ENCODE measurements around the gene HSD11B1. TPM values are rescaled to one million over a fixed set of nuclear protein-coding genes. Genes with fewer than 3 reads are reported as not detected.

The HSD11B1 gene
- total RNA-seq, 1 experiment from 2014 or later, result not detected

DNA sequence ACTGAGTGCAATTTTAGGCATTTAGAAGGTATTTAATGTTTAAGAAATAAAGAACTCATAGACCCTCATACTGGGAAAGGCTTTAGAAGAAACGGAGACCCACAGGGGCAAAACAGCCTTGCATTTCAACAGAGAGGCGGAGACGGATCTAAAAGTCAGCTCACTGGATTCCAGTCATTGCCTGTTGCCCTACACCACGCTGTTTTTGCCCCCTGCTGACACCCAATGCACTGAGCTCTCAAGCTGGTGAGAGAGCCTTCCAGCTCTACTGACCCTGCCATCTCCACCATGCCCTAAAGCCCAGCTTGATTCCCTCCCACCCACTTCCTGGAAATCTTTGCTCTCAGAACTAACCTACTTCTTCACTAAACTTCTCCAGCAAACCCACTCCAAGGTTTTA, 44.0 kb downstream of the HSD11B1 start:
- TF ChIP-seq TCF7L2 (IDR thresholded peaks at IDR 0.05; ENCODE audit: low read depth, low read length) (no peak), SIN3A (IDR thresholded peaks at IDR 0.05; ENCODE audit: borderline replicate concordance, insufficient read depth, low read depth, low read length) (no peak), POLR2AphosphoS5 (IDR thresholded peaks at IDR 0.05; ENCODE audit: low read depth, low read length) (no peak)
- TF ChIP-seq, protein P1, sequence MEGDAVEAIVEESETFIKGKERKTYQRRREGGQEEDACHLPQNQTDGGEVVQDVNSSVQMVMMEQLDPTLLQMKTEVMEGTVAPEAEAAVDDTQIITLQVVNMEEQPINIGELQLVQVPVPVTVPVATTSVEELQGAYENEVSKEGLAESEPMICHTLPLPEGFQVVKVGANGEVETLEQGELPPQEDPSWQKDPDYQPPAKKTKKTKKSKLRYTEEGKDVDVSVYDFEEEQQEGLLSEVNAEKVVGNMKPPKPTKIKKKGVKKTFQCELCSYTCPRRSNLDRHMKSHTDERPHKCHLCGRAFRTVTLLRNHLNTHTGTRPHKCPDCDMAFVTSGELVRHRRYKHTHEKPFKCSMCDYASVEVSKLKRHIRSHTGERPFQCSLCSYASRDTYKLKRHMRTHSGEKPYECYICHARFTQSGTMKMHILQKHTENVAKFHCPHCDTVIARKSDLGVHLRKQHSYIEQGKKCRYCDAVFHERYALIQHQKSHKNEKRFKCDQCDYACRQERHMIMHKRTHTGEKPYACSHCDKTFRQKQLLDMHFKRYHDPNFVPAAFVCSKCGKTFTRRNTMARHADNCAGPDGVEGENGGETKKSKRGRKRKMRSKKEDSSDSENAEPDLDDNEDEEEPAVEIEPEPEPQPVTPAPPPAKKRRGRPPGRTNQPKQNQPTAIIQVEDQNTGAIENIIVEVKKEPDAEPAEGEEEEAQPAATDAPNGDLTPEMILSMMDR (IDR thresholded peaks at IDR 0.05), result no peak
- TF ChIP-seq, protein P2, sequence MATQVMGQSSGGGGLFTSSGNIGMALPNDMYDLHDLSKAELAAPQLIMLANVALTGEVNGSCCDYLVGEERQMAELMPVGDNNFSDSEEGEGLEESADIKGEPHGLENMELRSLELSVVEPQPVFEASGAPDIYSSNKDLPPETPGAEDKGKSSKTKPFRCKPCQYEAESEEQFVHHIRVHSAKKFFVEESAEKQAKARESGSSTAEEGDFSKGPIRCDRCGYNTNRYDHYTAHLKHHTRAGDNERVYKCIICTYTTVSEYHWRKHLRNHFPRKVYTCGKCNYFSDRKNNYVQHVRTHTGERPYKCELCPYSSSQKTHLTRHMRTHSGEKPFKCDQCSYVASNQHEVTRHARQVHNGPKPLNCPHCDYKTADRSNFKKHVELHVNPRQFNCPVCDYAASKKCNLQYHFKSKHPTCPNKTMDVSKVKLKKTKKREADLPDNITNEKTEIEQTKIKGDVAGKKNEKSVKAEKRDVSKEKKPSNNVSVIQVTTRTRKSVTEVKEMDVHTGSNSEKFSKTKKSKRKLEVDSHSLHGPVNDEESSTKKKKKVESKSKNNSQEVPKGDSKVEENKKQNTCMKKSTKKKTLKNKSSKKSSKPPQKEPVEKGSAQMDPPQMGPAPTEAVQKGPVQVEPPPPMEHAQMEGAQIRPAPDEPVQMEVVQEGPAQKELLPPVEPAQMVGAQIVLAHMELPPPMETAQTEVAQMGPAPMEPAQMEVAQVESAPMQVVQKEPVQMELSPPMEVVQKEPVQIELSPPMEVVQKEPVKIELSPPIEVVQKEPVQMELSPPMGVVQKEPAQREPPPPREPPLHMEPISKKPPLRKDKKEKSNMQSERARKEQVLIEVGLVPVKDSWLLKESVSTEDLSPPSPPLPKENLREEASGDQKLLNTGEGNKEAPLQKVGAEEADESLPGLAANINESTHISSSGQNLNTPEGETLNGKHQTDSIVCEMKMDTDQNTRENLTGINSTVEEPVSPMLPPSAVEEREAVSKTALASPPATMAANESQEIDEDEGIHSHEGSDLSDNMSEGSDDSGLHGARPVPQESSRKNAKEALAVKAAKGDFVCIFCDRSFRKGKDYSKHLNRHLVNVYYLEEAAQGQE (IDR thresholded peaks at IDR 0.05; ENCODE audit: insufficient read depth in 1 of 2, low read depth in 2 of 2, low read length in 1 of 2), result no peak
- ATAC-seq (no peak), DNase-seq (ENCODE audit: low read depth, low spot score) (no peak)
- CTCF ChIA-PET, result no interaction called here
- BruUV-seq (replicated peaks), result no TSS peak
- POLR2A ChIA-PET, result interaction anchor here (0.8 kb wide), 1 partner anchor 76 kb away, joined by 3 read pairs; no protein-coding TSS in a partner anchor
- Histone ChIP-seq H3K36me3 (ENCODE audit: control insufficient read depth, insufficient read depth, low read length) (no peaks in the 10 kb centered on the region), H3K9me3 (ENCODE audit: control insufficient read depth, insufficient read depth, low read depth, low read length) (no peaks in the 10 kb centered on the region), H3K27me3 (ENCODE audit: control insufficient read depth, insufficient read depth, low read length) (peaks cover 4% of the 10 kb centered on the region; the same call in 1 of the 2 replicates), H3K27ac (ENCODE audit: low read length) (no peak overlapping the region), H3K4me1 (ENCODE audit: control insufficient read depth, insufficient read depth, low read length) (no peaks in the 10 kb centered on the region), H3K4me3 (ENCODE audit: low read depth in 2 of 2, low read length in 2 of 2) (no peak overlapping the region)
- intact Hi-C loops (cut with micrococcal nuclease; ENCODE audit: unreplicated experiment), result no loop called here
- in situ Hi-C loops (cut with HindIII; ENCODE audit: low pct_unique_long_range_greater_than_20kb, low sequenced_read_pairs), result no loop called here

DNA sequence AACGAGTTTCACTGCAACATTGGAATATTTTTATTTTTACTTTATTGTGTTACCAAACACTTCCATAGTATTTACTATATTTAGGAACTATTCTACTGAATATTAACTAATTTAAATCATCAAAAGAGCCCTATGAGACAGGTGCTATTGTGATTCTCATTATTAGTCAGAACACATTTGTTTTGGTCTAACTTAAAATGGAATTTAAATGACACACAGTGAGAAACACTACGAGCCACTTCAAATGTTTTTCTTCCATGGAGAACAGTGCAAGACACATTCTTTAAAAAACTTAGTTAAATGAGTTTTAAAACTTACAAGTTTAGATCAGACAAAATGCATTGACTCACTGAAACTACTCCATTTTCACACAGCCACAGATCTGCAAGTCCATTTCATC, 44.6 kb downstream of the HSD11B1 start:
- TF ChIP-seq, protein P1 (IDR thresholded peaks at IDR 0.05), result no peak
- TF ChIP-seq SIN3A (IDR thresholded peaks at IDR 0.05; ENCODE audit: borderline replicate concordance, insufficient read depth, low read depth, low read length), result no peak
- no peak for TF ChIP-seq TCF7L2 (IDR thresholded peaks at IDR 0.05; ENCODE audit: low read depth, low read length)
- TF ChIP-seq, protein P2 (IDR thresholded peaks at IDR 0.05; ENCODE audit: insufficient read depth in 1 of 2, low read depth in 2 of 2, low read length in 1 of 2), result no peak
- no peak for TF ChIP-seq POLR2AphosphoS5 (IDR thresholded peaks at IDR 0.05; ENCODE audit: low read depth, low read length)
- no TSS peak for BruUV-seq (replicated peaks)
- H3K9me3 ChIP-seq (ENCODE audit: control insufficient read depth, insufficient read depth, low read depth, low read length), result no peaks in the 10 kb centered on the region
- H3K36me3 ChIP-seq (ENCODE audit: control insufficient read depth, insufficient read depth, low read length), result no peaks in the 10 kb centered on the region
- intact Hi-C loops (cut with micrococcal nuclease; ENCODE audit: unreplicated experiment), result no loop called here
- no peak for DNase-seq (ENCODE audit: low read depth, low spot score)
- ChIA-PET CTCF (no interaction called here), POLR2A (interaction anchor here (0.8 kb wide), 1 partner anchor 75 kb away, joined by 3 read pairs; no protein-coding TSS in a partner anchor)
- peaks cover 4% of the 10 kb centered on the region; the same call in 1 of the 2 replicates for H3K27me3 ChIP-seq (ENCODE audit: control insufficient read depth, insufficient read depth, low read length)
- ATAC-seq, result no peak
- H3K27ac ChIP-seq (ENCODE audit: low read length), result no peak overlapping the region
- H3K4me3 ChIP-seq (ENCODE audit: low read depth in 2 of 2, low read length in 2 of 2), result no peak overlapping the region
- H3K4me1 ChIP-seq (ENCODE audit: control insufficient read depth, insufficient read depth, low read length), result no peaks in the 10 kb centered on the region
- in situ Hi-C loops (cut with HindIII; ENCODE audit: low pct_unique_long_range_greater_than_20kb, low sequenced_read_pairs), result no loop called here
